ENCODE results near the gene GPNMB.

GPNMB gene

DNA sequence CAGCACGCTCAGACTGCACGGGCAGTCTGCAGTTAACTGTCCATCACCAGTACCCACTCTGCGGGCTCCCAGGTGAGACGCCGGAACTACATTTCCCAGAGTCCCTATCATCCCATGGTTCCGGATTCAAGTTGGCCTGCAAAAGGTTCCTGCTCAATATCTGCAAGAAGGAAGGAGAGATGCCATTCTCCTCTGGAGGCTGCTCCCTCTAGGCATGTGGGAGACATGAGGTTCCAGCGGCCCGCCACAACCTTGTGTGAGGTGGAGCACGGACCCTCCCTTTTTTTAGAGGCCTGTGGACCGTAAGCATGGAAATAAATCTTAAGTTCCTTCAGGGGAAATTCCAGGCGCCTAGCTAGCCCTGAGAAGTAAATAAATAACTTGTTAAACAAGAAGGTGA, 35.0 kb upstream of the GPNMB start:
- ATAC-seq (ENCODE audit: low read depth) = no peak
- no peak for DNase-seq (ENCODE audit: low spot score)
- H3K9me3 ChIP-seq (ENCODE audit: severe bottlenecking) = no peaks in the 10 kb centered on the region

DNA sequence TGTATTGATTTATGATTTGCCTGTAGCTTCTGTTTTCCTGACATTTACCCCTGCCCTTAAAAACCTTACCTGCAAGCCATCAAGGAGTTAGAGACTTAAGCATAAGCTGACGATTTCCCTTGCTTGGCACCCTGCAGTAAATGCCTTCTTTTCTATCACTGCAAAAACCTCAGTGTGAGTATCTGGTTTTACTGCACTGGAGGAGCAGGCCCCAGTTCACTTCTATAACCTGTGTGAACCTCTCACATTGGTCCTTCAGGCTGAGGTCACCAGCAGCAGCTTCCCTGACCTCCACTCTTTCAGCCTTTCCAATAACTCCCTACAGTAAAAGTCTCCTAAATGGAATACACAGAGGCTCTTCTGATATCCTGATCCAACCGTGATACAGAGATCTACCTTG, 34.2 kb upstream of the GPNMB start:
- DNase-seq (ENCODE audit: low spot score) (no peak), ATAC-seq (ENCODE audit: low read depth) (no peak)
- no peaks in the 10 kb centered on the region for H3K36me3 ChIP-seq (ENCODE audit: low read depth)
- TF ChIP-seq, protein P1, sequence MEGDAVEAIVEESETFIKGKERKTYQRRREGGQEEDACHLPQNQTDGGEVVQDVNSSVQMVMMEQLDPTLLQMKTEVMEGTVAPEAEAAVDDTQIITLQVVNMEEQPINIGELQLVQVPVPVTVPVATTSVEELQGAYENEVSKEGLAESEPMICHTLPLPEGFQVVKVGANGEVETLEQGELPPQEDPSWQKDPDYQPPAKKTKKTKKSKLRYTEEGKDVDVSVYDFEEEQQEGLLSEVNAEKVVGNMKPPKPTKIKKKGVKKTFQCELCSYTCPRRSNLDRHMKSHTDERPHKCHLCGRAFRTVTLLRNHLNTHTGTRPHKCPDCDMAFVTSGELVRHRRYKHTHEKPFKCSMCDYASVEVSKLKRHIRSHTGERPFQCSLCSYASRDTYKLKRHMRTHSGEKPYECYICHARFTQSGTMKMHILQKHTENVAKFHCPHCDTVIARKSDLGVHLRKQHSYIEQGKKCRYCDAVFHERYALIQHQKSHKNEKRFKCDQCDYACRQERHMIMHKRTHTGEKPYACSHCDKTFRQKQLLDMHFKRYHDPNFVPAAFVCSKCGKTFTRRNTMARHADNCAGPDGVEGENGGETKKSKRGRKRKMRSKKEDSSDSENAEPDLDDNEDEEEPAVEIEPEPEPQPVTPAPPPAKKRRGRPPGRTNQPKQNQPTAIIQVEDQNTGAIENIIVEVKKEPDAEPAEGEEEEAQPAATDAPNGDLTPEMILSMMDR (IDR thresholded peaks at IDR 0.05; ENCODE audit: poor library complexity, severe bottlenecking) = no peak
- H3K4me1 ChIP-seq (ENCODE audit: insufficient read depth, poor library complexity, severe bottlenecking) = no peaks in the 10 kb centered on the region
- H3K27ac ChIP-seq (ENCODE audit: poor library complexity, severe bottlenecking) = no peak overlapping the region
- no peaks in the 10 kb centered on the region for H3K9me3 ChIP-seq (ENCODE audit: severe bottlenecking)
- no peaks in the 10 kb centered on the region for H3K27me3 ChIP-seq (ENCODE audit: insufficient read depth, poor library complexity, severe bottlenecking)
- no peak overlapping the region for H3K4me3 ChIP-seq (ENCODE audit: severe bottlenecking)

More for the DNA sequence above, 35.0 kb upstream of the GPNMB start:
- TF ChIP-seq, protein P1 (IDR thresholded peaks at IDR 0.05; ENCODE audit: poor library complexity, severe bottlenecking) = no peak
- Histone ChIP-seq H3K36me3 (ENCODE audit: low read depth) (no peaks in the 10 kb centered on the region), H3K27ac (ENCODE audit: poor library complexity, severe bottlenecking) (no peak overlapping the region), H3K4me1 (ENCODE audit: insufficient read depth, poor library complexity, severe bottlenecking) (no peaks in the 10 kb centered on the region), H3K4me3 (ENCODE audit: severe bottlenecking) (no peak overlapping the region), H3K27me3 (ENCODE audit: insufficient read depth, poor library complexity, severe bottlenecking) (no peaks in the 10 kb centered on the region)

GRCh38 chr7:23212841-23213240, 33.7 kb upstream of the GPNMB start:
- DNase-seq (ENCODE audit: low spot score) (no peak), ATAC-seq (ENCODE audit: low read depth) (no peak)
- no peak overlapping the region for H3K4me3 ChIP-seq (ENCODE audit: severe bottlenecking)
- no peak overlapping the region for H3K27ac ChIP-seq (ENCODE audit: poor library complexity, severe bottlenecking)
- H3K36me3 ChIP-seq (ENCODE audit: low read depth) = no peaks in the 10 kb centered on the region
- no peaks in the 10 kb centered on the region for H3K27me3 ChIP-seq (ENCODE audit: insufficient read depth, poor library complexity, severe bottlenecking)
- no peaks in the 10 kb centered on the region for H3K9me3 ChIP-seq (ENCODE audit: severe bottlenecking)
- H3K4me1 ChIP-seq (ENCODE audit: insufficient read depth, poor library complexity, severe bottlenecking) = no peaks in the 10 kb centered on the region
- TF ChIP-seq, protein P1 (IDR thresholded peaks at IDR 0.05; ENCODE audit: poor library complexity, severe bottlenecking) = no peak

GRCh38 chr7:23213755-23214154, 32.8 kb upstream of the GPNMB start:
- Histone ChIP-seq H3K4me1 (ENCODE audit: insufficient read depth, poor library complexity, severe bottlenecking) (no peaks in the 10 kb centered on the region), H3K9me3 (ENCODE audit: severe bottlenecking) (no peaks in the 10 kb centered on the region), H3K27me3 (ENCODE audit: insufficient read depth, poor library complexity, severe bottlenecking) (no peaks in the 10 kb centered on the region), H3K27ac (ENCODE audit: poor library complexity, severe bottlenecking) (no peak overlapping the region), H3K36me3 (ENCODE audit: low read depth) (no peaks in the 10 kb centered on the region), H3K4me3 (ENCODE audit: severe bottlenecking) (no peak overlapping the region)
- TF ChIP-seq, protein P1 (IDR thresholded peaks at IDR 0.05; ENCODE audit: poor library complexity, severe bottlenecking) = no peak
- ATAC-seq (ENCODE audit: low read depth) = no peak
- no peak for DNase-seq (ENCODE audit: low spot score)

GRCh38 chr7:23214423-23214822, 32.2 kb upstream of the GPNMB start:
- Histone ChIP-seq H3K4me3 (ENCODE audit: severe bottlenecking) (no peak overlapping the region), H3K36me3 (ENCODE audit: low read depth) (no peaks in the 10 kb centered on the region)
- DNase-seq (ENCODE audit: low spot score) = no peak

More at GRCh38 chr7:23214423-23214822, 32.2 kb upstream of the GPNMB start:
- no peak overlapping the region for H3K27ac ChIP-seq (ENCODE audit: poor library complexity, severe bottlenecking)
- H3K27me3 ChIP-seq (ENCODE audit: insufficient read depth, poor library complexity, severe bottlenecking) = no peaks in the 10 kb centered on the region
- H3K9me3 ChIP-seq (ENCODE audit: severe bottlenecking) = no peaks in the 10 kb centered on the region
- no peak for ATAC-seq (ENCODE audit: low read depth)
- TF ChIP-seq, protein P1 (IDR thresholded peaks at IDR 0.05; ENCODE audit: poor library complexity, severe bottlenecking) = no peak
- H3K4me1 ChIP-seq (ENCODE audit: insufficient read depth, poor library complexity, severe bottlenecking) = no peaks in the 10 kb centered on the region

Data from RWPE2 (cell line).